Naive thymus-derived CD8-positive, alpha-beta T cell (primary cell): ENCODE measurements around the gene NOC4L. TPM values are rescaled to one million over a fixed set of nuclear protein-coding genes. Genes with fewer than 3 reads are reported as not detected.

Experiments
- ATAC-seq, 2 donors: fragments of 150-1000 bp; cut with Tn5 transposase in 1 of 2; sonication (Bioruptor Pico), chemical (Tn5 transposase) in 1 of 2; 1 replicate in 1 of 2; 2 replicates in 1 of 2; pipeline ENCODE4 v1.10.0; 2021; ENCODE audit warnings: mild to moderate bottlenecking in 2 of 2, moderate library complexity in 2 of 2
- POLR2A ChIA-PET: fragments of 350-600 bp; sonication (Branson Sonifier 250); formaldehyde crosslinking; loops from one replicate; lab custom pipeline; 2021; ENCODE audit warnings: antibody characterized with exemption; lab: Charles Lee
- DNase-seq, 10 donors: peaks; one replicate each; pipeline versions ENCODE4 v3.0.0 to v3.0.0-alpha.2; 2020 to 2022
- H3K27ac Mint-ChIP-seq, 10 donors: one replicate each; pipeline ENCODE4 v1.8.0; 2020 to 2022; ENCODE audit warnings: mild to moderate bottlenecking in 10 of 10, mixed read lengths in 10 of 10, moderate library complexity in 4 of 10, inconsistent platforms in 1 of 10
- H3K27me3 Mint-ChIP-seq, 5 donors: one replicate each; pipeline ENCODE4 v1.8.0; 2021 to 2022; ENCODE audit warnings: mixed read lengths in 5 of 5
- H3K36me3 Mint-ChIP-seq, 3 donors: one replicate each; pipeline ENCODE4 v1.8.0; 2020 to 2022; ENCODE audit warnings: mixed read lengths in 3 of 3, mild to moderate bottlenecking in 2 of 3, inconsistent platforms in 1 of 3
- H3K4me1 Mint-ChIP-seq, 4 donors: one replicate each; pipeline ENCODE4 v1.8.0; 2021 to 2022; ENCODE audit warnings: mixed read lengths in 4 of 4
- H3K4me3 Mint-ChIP-seq, 10 donors: one replicate each; pipeline ENCODE4 v1.8.0; 2020 to 2022; ENCODE audit warnings: mild to moderate bottlenecking in 10 of 10, mixed read lengths in 10 of 10, moderate library complexity in 6 of 10, inconsistent platforms in 1 of 10
- H3K9me3 Mint-ChIP-seq, 9 donors: one replicate each; pipeline ENCODE4 v1.8.0; 2020 to 2022; ENCODE audit warnings: mixed read lengths in 9 of 9, mild to moderate bottlenecking in 3 of 9, inconsistent platforms in 1 of 9, moderate library complexity in 1 of 9
- polyA plus RNA-seq, 3 donors: library from polyadenylated mRNA; unstranded; fragments of 300-500 nt; fragmentation: Illumina TruSeq; gene quantifications; one replicate each; pipeline ENCODE4 v1.2.3, GENCODE V29; 2021
- total RNA-seq, 8 experiments: library from RNA in 2 of 8; stranded (reverse) in 2 of 8; gene quantifications; one replicate each; pipeline ENCODE4 v1.2.3 and lab custom pipeline; 2021 to 2026

The NOC4L gene
- total and polyA plus RNA-seq, 5 experiments from 2014 or later: 20.0 to 31.2 (median 23.5) TPM

GRCh38 chr12:132182711-132183365, 38.6 kb downstream of the NOC4L start:
- Mint-ChIP-seq H3K27ac (peak overlapping the region in 3 of 10 donors; percentile 9 to 56 (median 56)), H3K4me1 (peaks cover 26 to 76% (median 55%) of the 10 kb centered on the region in 4 donors), H3K27me3 (no peaks in the 10 kb centered on the region), H3K36me3 (peaks cover 0 to 5% (median 4%) of the 10 kb centered on the region in 3 donors), H3K9me3 (peaks cover 0 to 24% (median 0%) of the 10 kb centered on the region in 9 donors), H3K4me3 (peak overlapping the region in 1 of 10 donors; percentile 15)
- POLR2A ChIA-PET: interaction anchor here (1.2 kb wide), 1 partner anchor 21 kb away, joined by 3 read pairs; no protein-coding TSS in a partner anchor
- ATAC-seq (no peak), DNase-seq (no peak)

GRCh38 chr12:132185705-132186104, 41.4 kb downstream of the NOC4L start:
- Mint-ChIP-seq H3K27me3 (no peaks in the 10 kb centered on the region), H3K4me1 (peaks cover 18 to 79% (median 56%) of the 10 kb centered on the region in 4 donors), H3K27ac (peak overlapping the region; percentile 84 to 99 (median 96)), H3K36me3 (peaks cover 2 to 5% (median 5%) of the 10 kb centered on the region in 3 donors), H3K4me3 (peak overlapping the region; percentile 30 to 92 (median 79)), H3K9me3 (peaks cover 0 to 24% (median 0%) of the 10 kb centered on the region in 9 donors)
- peak in 9 of 10 donors; percentile 38 to 90 (median 75) for DNase-seq
- ATAC-seq: peak; percentile 53 to 64
- POLR2A ChIA-PET: interaction anchor here (0.6 to 1.8 kb wide), 9 partner anchors 11 to 44 kb away, joined by 3 to 9 read pairs (median 4); partner anchors contain the start of genes DDX51 and NOC4L

DNA sequence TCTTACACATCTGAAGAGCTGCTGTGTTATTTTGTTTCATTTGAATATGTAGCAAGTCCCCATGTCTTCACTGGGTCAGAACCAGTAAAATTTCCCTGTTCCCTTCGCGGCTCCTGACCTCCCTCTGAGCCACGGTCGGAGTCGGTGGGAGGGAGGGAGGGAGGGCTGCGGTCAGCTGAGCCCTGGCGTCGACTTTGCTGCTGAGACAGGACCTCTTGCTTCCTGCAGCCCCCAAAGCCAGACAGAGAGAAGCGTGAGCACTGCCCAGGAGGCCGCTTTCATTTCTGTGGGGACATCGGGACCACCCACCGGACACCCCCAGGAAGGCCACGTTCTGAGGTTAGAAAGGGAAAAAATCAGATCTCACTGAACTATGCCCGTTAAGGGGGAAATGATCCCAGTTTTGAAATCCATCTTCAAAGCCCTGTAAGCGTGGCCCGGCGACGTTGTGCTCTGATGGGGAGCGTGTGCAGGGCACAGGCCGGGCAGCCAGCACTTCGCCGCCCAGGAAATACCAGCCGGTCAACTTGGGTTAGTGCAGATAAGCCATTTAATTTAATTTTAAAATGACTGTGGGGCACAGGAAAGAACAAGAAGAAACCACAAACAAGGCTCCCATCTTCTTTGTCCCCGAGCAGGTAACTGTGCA, 42.1 kb downstream of the NOC4L start:
- peak in 1 of 10 donors; percentile 29 for DNase-seq

DNA sequence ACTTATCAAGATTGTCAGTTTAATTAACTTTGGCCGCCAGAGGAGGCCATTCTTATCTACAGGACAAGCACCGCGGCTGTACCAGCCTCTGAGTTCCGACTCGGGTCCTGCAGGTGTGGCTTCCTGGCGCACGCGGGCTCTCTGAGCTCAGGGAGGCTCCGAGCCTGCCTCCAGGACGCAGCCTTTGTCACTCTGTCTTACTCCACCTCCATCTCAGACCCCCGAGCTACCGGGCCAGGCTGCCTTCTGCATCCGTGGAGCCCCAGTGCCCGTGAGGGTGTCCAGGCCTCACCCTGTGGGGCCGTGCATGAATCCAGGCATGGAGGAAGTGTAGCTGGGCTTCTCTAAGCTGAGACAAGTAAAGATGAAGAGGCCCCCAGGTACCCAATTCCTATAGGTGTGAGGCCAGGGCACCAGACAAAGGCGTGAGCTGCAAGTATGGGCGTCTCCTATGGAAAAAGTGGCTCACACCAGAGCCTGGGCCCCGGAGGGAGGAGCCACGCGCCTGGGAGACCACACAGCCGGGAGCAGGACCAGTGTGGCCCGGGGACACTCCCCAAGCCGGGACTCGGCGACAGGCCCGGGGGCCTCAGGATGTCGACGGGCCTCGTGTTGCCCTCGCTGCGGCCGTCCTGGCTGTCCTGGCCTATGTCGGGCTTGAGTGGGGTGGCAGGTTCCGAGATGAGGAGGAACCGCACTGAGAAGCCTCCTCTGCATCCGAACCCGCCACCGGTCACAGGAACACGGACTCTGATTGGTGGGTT, 42.8 kb downstream of the NOC4L start:
- POLR2A ChIA-PET: interaction anchor here (1.2 to 3.2 kb wide), 5 partner anchors 8 to 42 kb away, joined by 3 to 19 read pairs (median 6); partner anchors contain the start of genes DDX51 and NOC4L

More for the DNA sequence above, 42.1 kb downstream of the NOC4L start:
- POLR2A ChIA-PET: interaction anchor here (0.6 to 1.8 kb wide), 9 partner anchors 8 to 45 kb away, joined by 3 to 9 read pairs (median 4); partner anchors contain the start of genes DDX51 and NOC4L
- Mint-ChIP-seq H3K4me1 (peaks cover 14 to 77% (median 59%) of the 10 kb centered on the region in 4 donors), H3K4me3 (peak overlapping the region; percentile 67 to 92 (median 79)), H3K27me3 (no peaks in the 10 kb centered on the region), H3K9me3 (peaks cover 0 to 24% (median 0%) of the 10 kb centered on the region in 9 donors), H3K27ac (peak overlapping the region; percentile 84 to 99 (median 96)), H3K36me3 (peaks cover 2 to 5% (median 5%) of the 10 kb centered on the region in 3 donors)
- no peak for ATAC-seq

GRCh38 chr12:132187646-132188450, 43.6 kb downstream of the NOC4L start:
- ATAC-seq: no peak
- POLR2A ChIA-PET: interaction anchor here (1.3 to 3.4 kb wide), 4 partner anchors 9 to 26 kb away, joined by 6 to 26 read pairs (median 22); no protein-coding TSS in a partner anchor
- peak overlapping the region in 9 of 10 donors; percentile 36 to 94 (median 75) for H3K27ac Mint-ChIP-seq
- peaks cover 2 to 5% (median 5%) of the 10 kb centered on the region in 3 donors for H3K36me3 Mint-ChIP-seq
- no peak for DNase-seq
- H3K9me3 Mint-ChIP-seq: peaks cover 0 to 24% (median 0%) of the 10 kb centered on the region in 9 donors
- H3K27me3 Mint-ChIP-seq: no peaks in the 10 kb centered on the region
- peak overlapping the region; percentile 38 to 98 (median 73) for H3K4me3 Mint-ChIP-seq
- peaks cover 14 to 63% (median 57%) of the 10 kb centered on the region in 4 donors for H3K4me1 Mint-ChIP-seq

More for the DNA sequence above, 42.8 kb downstream of the NOC4L start:
- Mint-ChIP-seq H3K36me3 (peaks cover 2 to 5% (median 5%) of the 10 kb centered on the region in 3 donors), H3K27me3 (no peaks in the 10 kb centered on the region), H3K4me1 (peaks cover 14 to 72% (median 57%) of the 10 kb centered on the region in 4 donors), H3K27ac (peak overlapping the region; percentile 84 to 99 (median 96)), H3K9me3 (peaks cover 0 to 24% (median 0%) of the 10 kb centered on the region in 9 donors), H3K4me3 (peak overlapping the region; percentile 67 to 92 (median 79))
- DNase-seq: peak in 1 of 10 donors; percentile 21
- no peak for ATAC-seq

GRCh38 chr12:132188451-132188901, 44.2 kb downstream of the NOC4L start:
- Mint-ChIP-seq H3K9me3 (peaks cover 0 to 21% (median 4%) of the 10 kb centered on the region in 9 donors), H3K36me3 (peaks cover 1 to 5% (median 2%) of the 10 kb centered on the region in 3 donors), H3K27ac (peak overlapping the region in 9 of 10 donors; percentile 41 to 92 (median 82)), H3K4me3 (peak overlapping the region; percentile 66 to 98 (median 94)), H3K27me3 (no peaks in the 10 kb centered on the region), H3K4me1 (peaks cover 14 to 63% (median 57%) of the 10 kb centered on the region in 4 donors)
- DNase-seq: peak in 1 of 10 donors; percentile 15
- no peak for ATAC-seq
- POLR2A ChIA-PET: interaction anchor here (1.0 to 3.4 kb wide), 5 partner anchors 10 to 300 kb away, joined by 5 to 26 read pairs (median 19); no protein-coding TSS in a partner anchor

- peaks cover 14 to 63% (median 57%) of the 10 kb centered on the region in 4 donors for H3K4me1 Mint-ChIP-seq
- H3K36me3 Mint-ChIP-seq: peaks cover 2 to 5% (median 2%) of the 10 kb centered on the region in 3 donors
- DNase-seq: peak in 3 of 10 donors; percentile 21 to 30 (median 24)
- H3K27ac Mint-ChIP-seq: peak overlapping the region; percentile 76 to 98 (median 96)
- ATAC-seq: peak in 1 of 2 donors; percentile 0
- POLR2A ChIA-PET: interaction anchor here (1.0 to 3.4 kb wide), 6 partner anchors 10 to 300 kb away, joined by 5 to 26 read pairs (median 16); no protein-coding TSS in a partner anchor
- H3K27me3 Mint-ChIP-seq: no peaks in the 10 kb centered on the region
- H3K9me3 Mint-ChIP-seq: peaks cover 0 to 23% (median 9%) of the 10 kb centered on the region in 9 donors
- H3K4me3 Mint-ChIP-seq: peak overlapping the region; percentile 89 to 98 (median 95)
Observed at GRCh38 chr12:132188916-132189325, 44.7 kb downstream of the NOC4L start.

DNA sequence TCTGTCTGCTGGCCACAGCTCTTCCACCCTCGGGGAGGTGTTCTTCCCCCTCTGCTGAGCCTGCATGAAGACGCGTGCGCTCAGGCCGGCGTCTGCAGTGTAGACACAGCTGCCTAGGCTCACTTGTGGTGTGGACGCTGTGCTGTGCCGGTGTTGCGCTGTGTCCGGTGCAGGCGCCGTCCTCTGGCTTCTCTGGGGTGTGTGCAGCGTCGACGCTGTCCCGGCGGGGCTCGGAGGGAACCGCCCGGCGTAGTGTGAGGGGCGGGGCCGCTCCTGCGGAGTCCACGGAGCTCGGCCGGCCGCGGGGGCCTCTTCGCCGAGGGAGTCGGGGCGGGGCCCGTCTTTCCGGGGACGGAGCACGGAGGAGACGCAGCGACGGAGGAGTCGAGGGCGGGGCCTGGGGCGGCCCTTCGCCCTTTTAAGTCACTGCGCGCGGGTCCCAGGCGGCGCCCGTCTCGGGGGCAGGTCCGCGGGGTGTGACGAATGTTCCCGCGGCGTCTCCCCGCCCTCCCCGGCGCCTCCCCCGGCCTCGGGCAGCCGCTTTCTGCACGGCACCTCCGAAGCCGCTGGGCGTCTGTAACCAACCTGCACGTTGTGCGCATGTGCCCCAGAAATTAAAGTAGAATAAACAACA, 45.2 kb downstream of the NOC4L start:
- peaks cover 0 to 23% (median 12%) of the 10 kb centered on the region in 9 donors for H3K9me3 Mint-ChIP-seq
- ATAC-seq (peak; percentile 80 to 84), DNase-seq (peak; percentile 87 to 96 (median 94))
- POLR2A ChIA-PET: interaction anchor here (0.6 to 3.4 kb wide), 8 partner anchors 11 to 299 kb away, joined by 4 to 26 read pairs (median 8); no protein-coding TSS in a partner anchor
- peak overlapping the region; percentile 76 to 98 (median 96) for H3K27ac Mint-ChIP-seq
- H3K4me3 Mint-ChIP-seq: peak overlapping the region; percentile 89 to 98 (median 95)
- H3K4me1 Mint-ChIP-seq: peaks cover 11 to 58% (median 52%) of the 10 kb centered on the region in 4 donors
- H3K27me3 Mint-ChIP-seq: no peaks in the 10 kb centered on the region
- peaks cover under 1 to 6% (median 2%) of the 10 kb centered on the region in 3 donors for H3K36me3 Mint-ChIP-seq

- Mint-ChIP-seq H3K4me1 (peaks cover 11 to 54% (median 48%) of the 10 kb centered on the region in 4 donors), H3K27ac (peak overlapping the region; percentile 76 to 97 (median 92)), H3K4me3 (peak overlapping the region; percentile 89 to 98 (median 95)), H3K9me3 (peaks cover 0 to 24% (median 12%) of the 10 kb centered on the region in 9 donors), H3K27me3 (no peaks in the 10 kb centered on the region), H3K36me3 (peaks cover 0 to 6% (median 2%) of the 10 kb centered on the region in 3 donors)
- peak in 1 of 2 donors; percentile 11 for ATAC-seq
- DNase-seq: no peak
- POLR2A ChIA-PET: interaction anchor here (0.6 to 3.4 kb wide), 7 partner anchors 11 to 299 kb away, joined by 4 to 26 read pairs (median 12); no protein-coding TSS in a partner anchor
Observed at GRCh38 chr12:132190012-132190755, 45.9 kb downstream of the NOC4L start.
